Activated naive CD4-positive, alpha-beta T cell treated with anti-CD3 and anti-CD28 coated beads for 36 hours (primary cell): ENCODE data around the gene PCDHGC3. TPM values are rescaled to one million over a fixed set of nuclear protein-coding genes. Genes with fewer than 3 reads are reported as not detected.
"Not testable (repeated sequence)": the region's sequence is repeated elsewhere in the genome, so short reads cannot be mapped to it uniquely, and the experiment has no call there.

ENCODE experiments used
- CTCF ChIA-PET: fragments of 350-600 bp; sonication (Branson Sonifier 250); formaldehyde crosslinking; loops from one replicate; lab custom pipeline; 2021; ENCODE audit warnings: antibody characterized with exemption; lab: Charles Lee
- DNase-seq: peaks from one replicate; pipeline ENCODE4 v3.0.0-alpha.2; 2020
- H3K27ac Mint-ChIP-seq: one replicate; pipeline ENCODE4 v1.8.0; 2021; ENCODE audit warnings: mild to moderate bottlenecking, mixed read lengths
- H3K27me3 Mint-ChIP-seq: one replicate; pipeline ENCODE4 v1.8.0; 2021; ENCODE audit warnings: low read depth, mixed read lengths
- H3K36me3 Mint-ChIP-seq: one replicate; pipeline ENCODE4 v1.8.0; 2021; ENCODE audit warnings: low read depth, mixed read lengths
- H3K4me1 Mint-ChIP-seq: one replicate; pipeline ENCODE4 v1.8.0; 2021; ENCODE audit warnings: low read depth, mixed read lengths
- H3K4me3 Mint-ChIP-seq: one replicate; pipeline ENCODE4 v1.8.0; 2021; ENCODE audit warnings: mild to moderate bottlenecking, moderate library complexity, mixed read lengths
- H3K9me3 Mint-ChIP-seq: one replicate; pipeline ENCODE4 v1.8.0; 2021; ENCODE audit warnings: mixed read lengths
- intact Hi-C: fragments of 100-400 bp; cut with micrococcal nuclease; formaldehyde crosslinking; loops from one replicate; pipeline ENCODE4 v1.15.1; 2023
- total RNA-seq, 2 experiments: library from RNA; stranded (reverse); gene quantifications; one replicate each; pipeline ENCODE4 v1.2.3, GENCODE V29; 2021

PCDHGC3 gene
- total RNA-seq: under 1 TPM; 0.12 to 0.17 TPM

- DNase-seq: peak; percentile 72
- CTCF ChIA-PET: interaction anchor here (0.6 to 2.8 kb wide), 17 partner anchors 9 to 88 kb away, joined by 3 to 9 read pairs (median 3); partner anchors contain the start of genes PCDHGA10, PCDHGA11, PCDHGA12 and PCDHGB6
- Mint-ChIP-seq H3K36me3 (no peaks in the 10 kb centered on the region), H3K27ac (no peak within 1 kb of the TSS), H3K4me3 (peak within 1 kb of the TSS; percentile 86), H3K27me3 (peaks cover 50% of the 10 kb centered on the region), H3K9me3 (no peaks in the 10 kb centered on the region), H3K4me1 (peaks cover 20% of the 10 kb centered on the region)
- intact Hi-C loops: loop anchor here (1.0 to 5.0 kb wide), 5 partner anchors 38 to 89 kb away; partner anchors contain the start of gene PCDHGA11
These were observed at the start of gene PCDHGC3 for GRCh38 chr5:141475625-141476131. Gene PCDHGC3 (plus strand): TSS chr5:141475966. CDS start chr5:141476117, 151 bp downstream.

- Mint-ChIP-seq H3K4me1 (peaks cover 15% of the 10 kb centered on the region), H3K9me3 (peaks cover 20% of the 10 kb centered on the region), H3K4me3 (no peak overlapping the region), H3K36me3 (peaks cover 19% of the 10 kb centered on the region), H3K27me3 (peaks cover 57% of the 10 kb centered on the region), H3K27ac (no peak overlapping the region)
- no peak for DNase-seq
- CTCF ChIA-PET: interaction anchor here (0.6 kb wide), 2 partner anchors 39 to 40 kb away, joined by 3 to 8 read pairs; partner anchors contain the start of gene PCDHGB4
- intact Hi-C loops: no loop called here
These were observed 47.9 kb upstream of the PCDHGC3 start for GRCh38 chr5:141427783-141428426.

GRCh38 chr5:141430332-141431113, 45.2 kb upstream of the PCDHGC3 start, which contains the start of gene PCDHGA12:
Gene PCDHGA12 (plus strand): TSS chr5:141430507. CDS start chr5:141430760, 253 bp downstream.
- no peak within 1 kb of the TSS for H3K27ac Mint-ChIP-seq
- DNase-seq: peak; percentile 65
- H3K4me1 Mint-ChIP-seq: peaks cover 15% of the 10 kb centered on the region
- peaks cover 22% of the 10 kb centered on the region for H3K36me3 Mint-ChIP-seq
- CTCF ChIA-PET: interaction anchor here (0.6 to 2.6 kb wide), 32 partner anchors 9 to 737 kb away, joined by 3 to 14 read pairs (median 4); partner anchors contain the start of genes PCDHB16, PCDHGA10, PCDHGA11 and PCDHGB3
- H3K9me3 Mint-ChIP-seq: peaks cover 21% of the 10 kb centered on the region
- H3K27me3 Mint-ChIP-seq: peaks cover 54% of the 10 kb centered on the region
- intact Hi-C loops: loop anchor here (1.0 to 2.0 kb wide), 4 partner anchors 14 to 128 kb away; partner anchors contain the start of gene PCDHGB7
- peak within 1 kb of the TSS; percentile 53 for H3K4me3 Mint-ChIP-seq

GRCh38 chr5:141431286-141431685, 44.5 kb upstream of the PCDHGC3 start:
- Mint-ChIP-seq H3K27ac (no peak overlapping the region), H3K4me1 (peaks cover 15% of the 10 kb centered on the region), H3K27me3 (peaks cover 51% of the 10 kb centered on the region), H3K9me3 (peaks cover 21% of the 10 kb centered on the region), H3K36me3 (peaks cover 22% of the 10 kb centered on the region), H3K4me3 (peak overlapping the region; percentile 39)
- no peak for DNase-seq
- CTCF ChIA-PET: interaction anchor here (0.7 to 2.6 kb wide), 16 partner anchors 10 to 306 kb away, joined by 3 to 14 read pairs (median 6); partner anchors contain the start of genes PCDHGA11, PCDHGC3 and TAF7
- intact Hi-C loops: loop anchor here (2.0 kb wide), 1 partner anchor 14 kb away; the partner anchor contains the start of gene PCDHGB7

- intact Hi-C loops, DNase-seq, H3K27ac Mint-ChIP-seq, H3K4me3 Mint-ChIP-seq: not testable (repeated sequence)
- peaks cover 48% of the 10 kb centered on the region for H3K27me3 Mint-ChIP-seq
- peaks cover 22% of the 10 kb centered on the region for H3K36me3 Mint-ChIP-seq
- H3K4me1 Mint-ChIP-seq: peaks cover 15% of the 10 kb centered on the region
- H3K9me3 Mint-ChIP-seq: peaks cover 18% of the 10 kb centered on the region
- CTCF ChIA-PET: interaction anchor here (0.7 to 2.6 kb wide), 2 partner anchors 76 to 132 kb away, joined by 3 to 6 read pairs; no protein-coding TSS in a partner anchor
These were observed 43.5 kb upstream of the PCDHGC3 start for GRCh38 chr5:141432308-141432707.

DNA sequence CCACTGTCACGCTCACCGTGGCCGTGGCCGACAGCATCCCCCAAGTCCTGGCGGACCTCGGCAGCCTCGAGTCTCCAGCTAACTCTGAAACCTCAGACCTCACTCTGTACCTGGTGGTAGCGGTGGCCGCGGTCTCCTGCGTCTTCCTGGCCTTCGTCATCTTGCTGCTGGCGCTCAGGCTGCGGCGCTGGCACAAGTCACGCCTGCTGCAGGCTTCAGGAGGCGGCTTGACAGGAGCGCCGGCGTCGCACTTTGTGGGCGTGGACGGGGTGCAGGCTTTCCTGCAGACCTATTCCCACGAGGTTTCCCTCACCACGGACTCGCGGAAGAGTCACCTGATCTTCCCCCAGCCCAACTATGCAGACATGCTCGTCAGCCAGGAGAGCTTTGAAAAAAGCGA, 43.0 kb upstream of the PCDHGC3 start:
- peaks cover 18% of the 10 kb centered on the region for H3K9me3 Mint-ChIP-seq
- peaks cover 22% of the 10 kb centered on the region for H3K36me3 Mint-ChIP-seq
- CTCF ChIA-PET: interaction anchor here (1.4 kb wide), 1 partner anchor 69 kb away, joined by 3 read pairs; the partner anchor contains the start of gene PCDHGA5
- peaks cover 48% of the 10 kb centered on the region for H3K27me3 Mint-ChIP-seq
- H3K4me3 Mint-ChIP-seq, intact Hi-C loops, H3K27ac Mint-ChIP-seq, DNase-seq: not testable (repeated sequence)
- H3K4me1 Mint-ChIP-seq: peaks cover 15% of the 10 kb centered on the region

DNA sequence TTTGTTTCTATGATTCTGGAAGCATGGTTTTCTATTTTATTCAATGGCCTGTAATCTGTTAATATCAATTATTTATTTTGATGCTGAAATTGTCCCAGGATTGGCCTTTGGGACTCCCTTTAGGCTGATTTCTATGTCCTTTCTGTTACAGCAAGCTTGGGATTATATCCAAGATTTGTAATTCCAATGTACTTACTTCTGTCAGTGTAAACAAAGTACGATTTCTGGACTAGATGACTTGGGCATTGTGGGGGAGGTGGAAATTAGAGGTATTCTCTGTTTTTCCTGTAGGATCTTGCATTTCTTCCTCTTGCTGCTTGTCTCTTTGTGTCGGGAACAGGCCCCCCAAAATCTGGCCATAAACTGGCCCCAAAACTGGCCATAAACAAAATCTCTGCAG, 41.8 kb upstream of the PCDHGC3 start:
- no peak for DNase-seq
- Mint-ChIP-seq H3K4me3 (no peak overlapping the region), H3K27me3 (peaks cover 44% of the 10 kb centered on the region), H3K36me3 (peaks cover 19% of the 10 kb centered on the region), H3K9me3 (peaks cover 14% of the 10 kb centered on the region), H3K4me1 (peaks cover 15% of the 10 kb centered on the region), H3K27ac (no peak overlapping the region)
- intact Hi-C loops: no loop called here
- CTCF ChIA-PET: interaction anchor here (1.4 kb wide), 1 partner anchor 70 kb away, joined by 3 read pairs; the partner anchor contains the start of gene PCDHGA5

DNA sequence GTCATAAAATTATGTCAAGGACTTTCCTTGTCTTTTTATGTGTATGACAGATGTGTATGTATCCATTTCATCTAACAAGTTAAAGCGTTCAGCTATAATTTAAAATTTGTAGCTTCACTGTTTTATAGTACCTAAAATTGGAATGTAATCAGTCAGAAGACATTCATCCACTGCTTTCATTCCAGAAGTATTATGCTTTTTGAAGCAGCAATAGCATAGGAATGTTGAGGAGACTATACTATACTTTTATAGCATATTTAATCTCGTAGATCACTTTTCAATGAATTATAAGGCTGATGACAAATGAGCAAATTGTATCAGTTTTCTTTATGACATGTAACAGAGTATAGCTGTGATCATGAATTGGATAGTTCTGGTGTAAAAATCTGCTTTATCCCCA, 38.5 kb upstream of the PCDHGC3 start:
- Mint-ChIP-seq H3K4me3 (no peak overlapping the region), H3K27ac (no peak overlapping the region), H3K27me3 (peaks cover 25% of the 10 kb centered on the region), H3K9me3 (peaks cover 10% of the 10 kb centered on the region), H3K36me3 (peaks cover 7% of the 10 kb centered on the region), H3K4me1 (no peaks in the 10 kb centered on the region)
- no peak for DNase-seq
- CTCF ChIA-PET: interaction anchor here (0.6 kb wide), 1 partner anchor 251 kb away, joined by 3 read pairs; no protein-coding TSS in a partner anchor
- intact Hi-C loops: no loop called here

DNA sequence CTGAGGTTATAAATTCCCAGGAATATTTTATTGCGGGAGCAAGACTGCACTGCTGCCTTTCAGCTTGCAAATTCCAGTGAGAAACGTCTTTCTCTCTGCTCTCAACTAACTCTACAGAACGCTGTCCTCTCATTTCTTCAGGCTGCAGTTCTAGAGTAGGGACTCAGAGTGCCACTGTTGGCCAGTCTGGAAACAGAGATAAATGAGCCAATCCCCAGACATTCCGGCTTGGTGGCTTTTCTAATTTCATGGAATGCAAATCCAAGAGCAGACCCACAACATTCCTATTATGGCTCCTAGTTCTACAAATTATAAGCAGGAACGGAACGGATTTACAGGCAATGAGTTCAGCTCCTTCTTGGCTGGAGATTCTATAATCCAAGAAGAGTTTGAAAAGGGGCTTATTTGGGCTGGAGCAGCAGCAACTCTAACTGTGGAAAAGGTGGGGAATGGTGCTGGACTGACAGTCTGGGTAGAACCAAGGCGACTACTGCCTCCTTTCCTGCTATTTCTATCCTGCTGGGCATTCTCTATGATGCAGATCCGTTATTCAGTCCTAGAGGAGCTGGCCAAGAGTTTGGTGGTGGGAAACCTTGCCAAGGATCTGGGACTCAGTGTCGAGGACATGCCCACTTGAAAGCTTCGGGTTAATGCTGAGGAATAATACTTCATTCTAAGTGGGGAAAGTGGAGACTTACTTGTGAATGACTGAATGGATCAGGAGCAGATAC, 36.2 kb upstream of the PCDHGC3 start:
- intact Hi-C loops: no loop called here
- Mint-ChIP-seq H3K4me1 (no peaks in the 10 kb centered on the region), H3K36me3 (peaks cover 2% of the 10 kb centered on the region), H3K4me3 (no peak overlapping the region), H3K27ac (no peak overlapping the region), H3K27me3 (peaks cover 14% of the 10 kb centered on the region), H3K9me3 (peaks cover 5% of the 10 kb centered on the region)
- no peak for DNase-seq
- CTCF ChIA-PET: no interaction called here

DNA sequence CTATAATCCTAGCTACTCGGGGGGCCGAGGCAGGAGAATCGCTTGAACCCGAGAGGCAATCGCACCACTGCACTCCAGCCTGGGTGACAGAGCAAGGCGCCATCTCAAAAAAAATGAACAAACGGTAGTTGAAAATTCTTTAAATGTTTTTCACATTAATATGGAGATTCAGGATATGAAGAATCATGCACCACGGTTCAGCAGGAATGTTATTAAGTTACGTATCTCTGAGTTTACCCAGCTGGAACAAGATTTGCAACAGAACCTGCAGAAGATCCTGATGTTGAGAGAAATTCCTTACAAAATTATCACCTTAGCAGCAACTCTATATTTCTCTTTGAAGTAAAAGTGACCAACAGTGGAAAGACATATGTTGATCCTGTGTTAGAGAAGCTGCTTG, 35.4 kb upstream of the PCDHGC3 start:
- intact Hi-C loops: no loop called here
- peaks cover 14% of the 10 kb centered on the region for H3K27me3 Mint-ChIP-seq
- peaks cover 2% of the 10 kb centered on the region for H3K36me3 Mint-ChIP-seq
- no peak for DNase-seq
- CTCF ChIA-PET: no interaction called here
- no peaks in the 10 kb centered on the region for H3K4me1 Mint-ChIP-seq
- peaks cover 5% of the 10 kb centered on the region for H3K9me3 Mint-ChIP-seq
- no peak overlapping the region for H3K4me3 Mint-ChIP-seq
- no peak overlapping the region for H3K27ac Mint-ChIP-seq

- no peak for DNase-seq
- intact Hi-C loops: no loop called here
- Mint-ChIP-seq H3K36me3 (peaks cover 2% of the 10 kb centered on the region), H3K4me1 (no peaks in the 10 kb centered on the region), H3K9me3 (peaks cover 5% of the 10 kb centered on the region), H3K27ac (no peak overlapping the region), H3K27me3 (peaks cover 12% of the 10 kb centered on the region), H3K4me3 (no peak overlapping the region)
- CTCF ChIA-PET: interaction anchor here (0.7 kb wide), 1 partner anchor 65 kb away, joined by 3 read pairs; no protein-coding TSS in a partner anchor
These were observed 34.1 kb upstream of the PCDHGC3 start for GRCh38 chr5:141441571-141442170.
